Activated CD4-positive, CD25-positive, alpha-beta regulatory T cell (primary cell): ENCODE measurements around the gene CCHCR1.
"Not testable (repeated sequence)": the region's sequence is repeated elsewhere in the genome, so short reads cannot be mapped to it uniquely, and the experiment has no call there.

ENCODE experiments used
- DNase-seq, 4 experiments: peaks; one replicate each; lab custom pipeline; 2025; lab: John Stamatoyannopoulos, UW

CCHCR1 gene

GRCh38 chr6:31157513-31158139 lies at the start of gene CCHCR1:
TSS of gene CCHCR1 (minus strand) at chr6:31157802. CDS start at chr6:31157600, 202 bp downstream.
- DNase-seq, result no peak

- no peak for DNase-seq
Measured at GRCh38 chr6:31205638-31206037, 48.0 kb upstream of the CCHCR1 start.

- DNase-seq, result no peak
Measured at GRCh38 chr6:31204751-31205145, 47.1 kb upstream of the CCHCR1 start.

GRCh38 chr6:31203345-31203979 lies 45.9 kb upstream of the CCHCR1 start:
- DNase-seq, result peak in 3 of 4 experiments; percentile 26 to 44 (median 34)

- DNase-seq, result no peak
Measured at GRCh38 chr6:31202259-31203166, 44.9 kb upstream of the CCHCR1 start.

GRCh38 chr6:31199105-31199452 lies 41.5 kb upstream of the CCHCR1 start:
- not testable (repeated sequence) for DNase-seq

- DNase-seq, result peak; percentile 76 to 88 (median 82)
Measured at GRCh38 chr6:31197559-31198305, 40.1 kb upstream of the CCHCR1 start.

- DNase-seq, result not testable (repeated sequence)
Measured at GRCh38 chr6:31196251-31197022, 38.8 kb upstream of the CCHCR1 start.

- not testable (repeated sequence) for DNase-seq
Measured at GRCh38 chr6:31195308-31195979, 37.8 kb upstream of the CCHCR1 start.

GRCh38 chr6:31194061-31194834 lies 36.6 kb upstream of the CCHCR1 start:
- DNase-seq, result no peak

- no peak for DNase-seq
Measured at GRCh38 chr6:31193206-31193605, 35.6 kb upstream of the CCHCR1 start.

GRCh38 chr6:31192431-31193105 lies 35.0 kb upstream of the CCHCR1 start:
- peak in 2 of 4 experiments; percentile 21 to 38 for DNase-seq

- no peak for DNase-seq
Measured at GRCh38 chr6:31190488-31190887, 32.9 kb upstream of the CCHCR1 start.

GRCh38 chr6:31189223-31189622 lies 31.6 kb upstream of the CCHCR1 start:
- not testable (repeated sequence) for DNase-seq

- no peak for DNase-seq
Measured at GRCh38 chr6:31187780-31188194, 30.2 kb upstream of the CCHCR1 start.

GRCh38 chr6:31186052-31186734 lies 28.6 kb upstream of the CCHCR1 start:
- DNase-seq, result no peak

GRCh38 chr6:31185695-31186051 lies 28.1 kb upstream of the CCHCR1 start:
- DNase-seq, result not testable (repeated sequence)

- not testable (repeated sequence) for DNase-seq
Measured at GRCh38 chr6:31183859-31184258, 26.3 kb upstream of the CCHCR1 start.

- DNase-seq, result not testable (repeated sequence)
Measured at GRCh38 chr6:31183287-31183686, 25.7 kb upstream of the CCHCR1 start.
